IgD-negative memory B cell (primary cell): ENCODE measurements around the gene C2CD4C. TPM values are rescaled to one million over a fixed set of nuclear protein-coding genes. Genes with fewer than 3 reads are reported as not detected.
A peak's percentile ranks its signal among the peaks of the same experiment; 100 is the strongest.

ENCODE experiments used
- H3K27ac Mint-ChIP-seq, 3 donors: one replicate each; pipeline ENCODE4 v1.8.0; 2020 to 2022; ENCODE audit warnings: mild to moderate bottlenecking in 3 of 3, mixed read lengths in 3 of 3, moderate library complexity in 1 of 3
- H3K27me3 Mint-ChIP-seq: one replicate; pipeline ENCODE4 v1.8.0; 2021; ENCODE audit warnings: mixed read lengths
- H3K36me3 Mint-ChIP-seq: one replicate; pipeline ENCODE4 v1.8.0; 2020; ENCODE audit warnings: mild to moderate bottlenecking, mixed read lengths
- H3K4me1 Mint-ChIP-seq, 3 donors: one replicate each; pipeline ENCODE4 v1.8.0; 2020 to 2022; ENCODE audit warnings: mixed read lengths in 3 of 3, mild to moderate bottlenecking in 1 of 3
- H3K4me3 Mint-ChIP-seq, 4 donors: one replicate each; pipeline ENCODE4 v1.8.0; 2020 to 2022; ENCODE audit warnings: mild to moderate bottlenecking in 4 of 4, mixed read lengths in 4 of 4, moderate library complexity in 3 of 4
- H3K9me3 Mint-ChIP-seq, 3 donors: one replicate each; pipeline ENCODE4 v1.8.0; 2020 to 2021; ENCODE audit warnings: mixed read lengths in 3 of 3, mild to moderate bottlenecking in 1 of 3
- polyA plus RNA-seq: library from polyadenylated mRNA; unstranded; fragments of 300-500 nt; fragmentation: Illumina TruSeq; gene quantifications from one replicate; pipeline ENCODE4 v1.2.3, GENCODE V29; 2021

The C2CD4C gene
- polyA plus RNA-seq, 1 donor from 2014 or later: not detected

DNA sequence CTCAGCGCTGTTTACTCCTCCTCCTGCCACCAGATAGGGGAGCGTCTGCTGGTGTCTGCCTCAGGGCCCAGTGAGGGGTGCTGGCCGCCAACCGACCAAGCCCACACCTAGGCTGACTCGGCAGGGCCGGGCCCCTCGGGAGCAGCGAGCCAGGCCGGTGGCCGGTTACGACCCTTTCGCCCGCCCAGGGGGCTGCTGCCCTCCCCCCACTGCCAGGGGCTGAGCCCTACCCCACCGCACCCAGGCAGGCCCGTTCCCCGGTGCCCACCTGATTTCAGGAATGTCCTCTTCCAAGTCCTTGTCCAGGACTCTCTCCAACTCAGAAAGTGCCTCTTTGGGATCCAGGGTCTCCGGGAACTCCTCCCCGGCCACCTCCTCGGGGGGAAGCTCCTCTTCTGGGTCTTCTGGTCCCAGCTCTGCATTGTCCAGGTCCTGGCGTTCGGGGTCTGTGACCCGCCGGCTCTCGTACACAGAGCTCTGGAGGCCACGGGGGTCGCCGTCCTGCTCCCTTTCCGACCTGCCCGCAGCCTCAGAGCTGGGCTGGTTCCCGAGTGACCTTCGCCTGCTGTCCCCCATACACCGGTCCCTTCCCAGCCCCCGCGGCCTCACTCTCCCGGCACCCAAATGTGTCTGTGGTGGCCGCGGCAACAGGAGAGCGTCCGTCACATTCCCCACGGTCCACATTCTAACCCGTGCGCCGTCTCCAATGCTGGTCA is 33.4 kb downstream of the C2CD4C start:
- peaks cover 9% of the 10 kb centered on the region for H3K27me3 Mint-ChIP-seq
- H3K27ac Mint-ChIP-seq: no peak overlapping the region
- H3K4me1 Mint-ChIP-seq: no peaks in the 10 kb centered on the region
- no peak overlapping the region for H3K4me3 Mint-ChIP-seq
- peaks cover 0 to 2% (median 0%) of the 10 kb centered on the region in 3 donors for H3K9me3 Mint-ChIP-seq
- no peaks in the 10 kb centered on the region for H3K36me3 Mint-ChIP-seq

DNA sequence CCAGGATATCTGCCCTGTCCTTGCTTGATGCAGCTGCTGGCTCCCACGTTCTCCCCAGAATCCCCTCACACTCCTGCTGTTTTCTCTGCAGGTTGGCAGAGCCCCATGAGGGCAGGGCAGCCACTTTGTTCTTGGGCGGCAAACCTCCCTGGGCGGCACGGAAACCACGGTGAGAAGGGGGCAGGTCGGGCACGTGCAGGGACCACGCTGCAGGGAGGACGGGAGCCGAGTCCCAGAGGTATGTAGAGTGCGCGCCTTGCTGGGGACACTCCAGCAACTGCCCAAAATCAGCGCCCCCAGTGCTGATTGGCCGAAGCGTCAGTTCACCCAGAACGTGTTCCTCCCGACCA is 34.1 kb downstream of the C2CD4C start:
- H3K4me1 Mint-ChIP-seq: no peaks in the 10 kb centered on the region
- no peaks in the 10 kb centered on the region for H3K9me3 Mint-ChIP-seq
- H3K27me3 Mint-ChIP-seq: peaks cover 11% of the 10 kb centered on the region
- H3K4me3 Mint-ChIP-seq: no peak overlapping the region
- no peak overlapping the region for H3K27ac Mint-ChIP-seq
- no peaks in the 10 kb centered on the region for H3K36me3 Mint-ChIP-seq

DNA sequence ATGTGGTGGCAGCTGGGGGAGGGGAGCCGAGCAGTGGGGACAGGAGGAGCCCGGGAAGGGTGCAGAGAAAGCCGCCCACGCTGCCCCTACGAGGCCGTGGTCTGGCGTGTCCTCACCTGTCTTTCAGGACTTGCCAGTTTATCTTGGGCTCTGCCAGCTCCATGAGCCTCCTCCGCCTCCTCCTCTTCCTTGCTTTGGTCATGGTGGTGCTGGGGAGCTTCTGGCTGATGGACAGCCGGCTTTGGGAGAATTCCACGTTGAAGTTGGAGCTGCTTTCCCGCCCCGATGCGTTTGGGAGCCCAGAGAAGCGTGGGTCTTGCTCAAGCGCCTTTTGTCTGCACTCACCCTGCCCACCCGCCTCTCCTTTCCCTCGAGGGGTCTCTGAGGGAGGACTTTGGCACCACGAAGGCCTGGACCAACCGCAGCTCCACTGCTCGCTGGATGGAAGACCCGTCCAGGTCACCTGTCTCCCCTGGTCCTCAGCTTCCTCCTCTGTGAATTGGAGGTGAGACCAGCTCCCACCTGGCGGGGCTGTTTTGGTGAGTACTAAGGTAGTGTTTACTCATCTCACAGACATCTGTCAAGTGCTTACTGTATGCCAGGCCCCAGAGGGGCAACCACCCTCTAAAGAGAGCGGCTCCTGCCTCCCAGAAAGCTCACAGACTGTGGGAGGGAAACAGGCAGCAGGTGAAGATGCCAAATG is 34.6 kb downstream of the C2CD4C start:
- Mint-ChIP-seq H3K27ac (no peak overlapping the region), H3K36me3 (no peaks in the 10 kb centered on the region), H3K27me3 (peaks cover 11% of the 10 kb centered on the region), H3K4me1 (no peaks in the 10 kb centered on the region), H3K9me3 (no peaks in the 10 kb centered on the region), H3K4me3 (no peak overlapping the region)

DNA sequence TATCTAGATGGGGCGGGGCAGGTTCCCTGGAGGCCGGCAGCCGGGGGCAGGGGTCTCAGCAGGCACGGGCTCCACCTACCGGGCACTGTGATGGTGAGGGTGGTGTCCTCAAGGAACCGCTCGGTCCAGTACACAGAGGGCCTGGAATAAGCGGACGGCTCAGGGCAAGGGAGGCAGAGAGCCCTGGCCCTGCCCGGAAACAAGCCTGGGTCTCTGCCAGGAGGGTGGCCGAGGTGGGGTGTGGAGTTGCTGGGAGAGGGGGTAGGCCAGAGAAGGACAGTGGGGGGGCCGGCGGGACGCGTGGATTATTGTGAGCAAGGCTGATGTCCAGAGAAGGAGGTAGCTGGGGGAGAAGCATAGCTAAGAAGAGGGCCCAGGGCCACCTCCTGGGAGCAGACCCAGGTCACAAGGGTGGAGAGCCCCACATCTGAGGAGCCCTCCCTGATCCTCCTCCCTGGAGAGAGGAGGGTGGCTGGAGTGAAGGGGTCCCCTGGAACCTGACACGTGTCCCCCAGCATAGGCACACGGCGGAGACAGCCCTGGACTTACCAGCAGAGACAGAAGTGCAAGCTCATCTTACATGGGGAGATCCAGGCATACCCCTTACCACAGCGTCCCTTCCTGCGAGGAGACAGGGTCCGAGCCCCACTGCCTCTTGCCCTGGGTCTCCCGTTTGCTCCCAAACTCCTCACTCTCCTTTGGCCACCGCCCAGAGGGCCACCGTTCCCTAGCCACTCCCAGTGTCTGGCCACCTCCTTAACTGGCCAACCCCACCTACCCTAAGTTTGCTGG is 35.4 kb downstream of the C2CD4C start:
- H3K4me1 Mint-ChIP-seq: no peaks in the 10 kb centered on the region
- no peak overlapping the region for H3K4me3 Mint-ChIP-seq
- no peak overlapping the region for H3K27ac Mint-ChIP-seq
- H3K36me3 Mint-ChIP-seq: no peaks in the 10 kb centered on the region
- no peaks in the 10 kb centered on the region for H3K9me3 Mint-ChIP-seq
- H3K27me3 Mint-ChIP-seq: peaks cover 11% of the 10 kb centered on the region

DNA sequence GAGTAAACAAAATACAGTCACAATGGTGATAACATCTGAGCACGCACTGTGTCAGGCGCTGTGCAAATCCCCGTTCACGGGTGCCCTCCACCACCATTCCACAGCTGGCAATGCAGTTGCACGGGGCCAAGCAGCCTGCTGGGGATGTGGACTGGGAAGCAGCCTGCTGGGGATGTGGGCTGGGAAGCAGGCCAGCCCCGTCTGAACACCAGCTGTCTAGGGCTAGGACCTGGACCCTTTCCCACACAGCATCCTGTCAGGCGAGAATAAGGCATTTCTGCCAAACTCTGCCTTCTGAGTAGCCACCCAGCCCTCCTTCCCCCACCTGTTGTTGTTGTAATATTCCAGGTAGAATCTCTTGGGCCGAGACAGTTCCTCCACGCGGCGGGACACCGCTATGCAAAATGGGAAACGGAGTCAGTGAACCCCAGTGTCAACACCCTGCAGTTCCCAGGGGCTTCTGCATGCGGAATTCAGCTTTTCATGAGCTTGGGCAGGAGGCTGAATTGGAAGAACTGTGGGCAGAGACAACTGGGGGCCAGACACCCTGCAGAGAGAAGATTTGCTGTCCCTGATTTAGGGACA is 36.5 kb downstream of the C2CD4C start:
- Mint-ChIP-seq H3K27me3 (peaks cover 11% of the 10 kb centered on the region), H3K36me3 (no peaks in the 10 kb centered on the region)

DNA sequence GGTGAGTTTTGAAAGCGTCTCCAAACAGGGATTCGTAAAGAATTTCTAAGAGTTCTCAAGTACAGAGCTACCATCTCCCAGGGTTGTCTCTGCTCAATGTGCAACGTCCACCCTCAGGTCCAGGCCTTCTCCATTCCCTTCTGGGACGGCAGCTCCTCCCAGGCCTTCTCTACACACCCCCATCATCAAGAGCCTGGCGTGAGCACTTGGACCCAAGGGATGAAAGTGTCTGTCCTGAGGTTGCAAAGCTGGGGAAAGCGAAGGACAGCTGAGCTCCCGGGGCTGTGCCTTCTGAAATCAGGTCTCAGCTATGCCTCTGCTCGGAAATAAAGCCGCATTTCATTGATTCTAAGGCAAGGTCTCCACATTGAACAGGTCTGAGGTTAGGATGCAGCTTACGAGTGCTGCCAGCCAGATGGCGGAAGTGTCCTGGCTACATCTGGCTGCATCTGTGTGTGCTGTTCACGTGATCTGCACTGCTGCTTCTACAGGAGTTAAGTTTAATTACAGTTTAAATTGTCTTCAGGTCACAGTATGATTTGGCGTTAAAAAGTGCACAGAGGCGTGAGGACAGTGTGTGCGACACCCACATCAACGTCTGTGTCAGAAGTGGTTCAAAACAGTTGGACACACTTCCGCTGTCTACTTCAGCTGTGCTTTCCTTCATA is 37.3 kb downstream of the C2CD4C start:
- Mint-ChIP-seq H3K4me1 (no peaks in the 10 kb centered on the region), H3K36me3 (no peaks in the 10 kb centered on the region), H3K9me3 (no peaks in the 10 kb centered on the region), H3K27me3 (peaks cover 13% of the 10 kb centered on the region), H3K27ac (peak overlapping the region in 1 of 3 donors; percentile 23), H3K4me3 (no peak overlapping the region)

More for the DNA sequence above, 36.5 kb downstream of the C2CD4C start:
- H3K9me3 Mint-ChIP-seq: no peaks in the 10 kb centered on the region
- no peak overlapping the region for H3K27ac Mint-ChIP-seq
- no peaks in the 10 kb centered on the region for H3K4me1 Mint-ChIP-seq
- H3K4me3 Mint-ChIP-seq: no peak overlapping the region

DNA sequence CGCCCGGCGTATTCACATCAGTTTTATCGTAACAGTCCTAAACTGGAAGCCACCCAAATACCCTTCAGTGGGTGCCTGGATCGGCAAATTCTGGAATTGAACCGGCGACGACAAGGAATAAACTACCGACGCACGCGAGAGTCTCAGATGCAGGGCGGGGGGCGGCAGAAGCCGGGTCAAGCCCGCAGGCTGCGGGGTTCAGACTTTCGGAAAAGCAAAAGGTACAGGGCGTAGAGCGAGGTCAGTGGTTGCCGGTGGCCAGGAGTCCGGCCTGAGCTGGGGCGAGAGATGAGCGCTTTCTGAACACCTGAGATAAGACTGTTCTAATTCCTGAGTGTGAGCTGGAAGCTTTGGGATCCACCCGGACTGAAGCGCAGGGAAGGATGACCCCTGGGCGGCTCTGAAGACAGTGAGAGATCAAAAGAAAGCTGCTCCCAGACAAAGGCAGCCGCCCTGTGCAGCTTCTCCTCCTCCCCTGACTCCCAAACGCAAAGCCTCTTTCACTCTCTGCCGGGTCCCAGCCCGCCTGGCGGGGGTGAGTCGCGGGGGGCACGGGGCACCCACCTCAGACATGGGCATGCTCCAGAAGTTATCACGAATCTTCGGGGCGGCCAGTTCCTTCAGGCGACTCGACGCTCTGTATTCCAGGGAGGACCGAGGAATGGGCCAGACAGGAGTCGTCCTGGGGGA is 38.2 kb downstream of the C2CD4C start:
- Mint-ChIP-seq H3K4me3 (no peak overlapping the region), H3K9me3 (no peaks in the 10 kb centered on the region), H3K4me1 (no peaks in the 10 kb centered on the region), H3K36me3 (no peaks in the 10 kb centered on the region), H3K27me3 (peaks cover 11% of the 10 kb centered on the region), H3K27ac (no peak overlapping the region)

DNA sequence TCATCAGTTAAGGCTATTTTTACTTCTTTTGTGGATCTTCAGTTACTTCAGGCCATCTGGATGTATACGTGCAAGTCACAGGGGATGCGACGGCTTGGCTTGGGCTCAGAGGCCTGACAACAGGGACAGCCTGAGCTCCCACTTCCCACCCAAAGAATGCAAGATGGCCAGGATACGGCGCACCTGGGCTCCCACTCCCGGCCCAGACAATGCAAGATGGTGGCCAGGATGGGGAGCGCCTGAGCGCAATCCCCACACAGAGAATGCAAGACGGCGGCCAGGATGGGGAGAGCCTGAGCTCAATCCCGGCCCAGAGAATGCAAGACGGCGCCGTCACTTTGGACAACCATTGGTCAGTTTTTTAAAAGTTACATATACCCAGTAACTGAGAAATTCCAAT is 39.1 kb downstream of the C2CD4C start:
- no peaks in the 10 kb centered on the region for H3K9me3 Mint-ChIP-seq
- no peaks in the 10 kb centered on the region for H3K36me3 Mint-ChIP-seq
- no peaks in the 10 kb centered on the region for H3K4me1 Mint-ChIP-seq
- peaks cover 8% of the 10 kb centered on the region for H3K27me3 Mint-ChIP-seq
- H3K27ac Mint-ChIP-seq: no peak overlapping the region
- H3K4me3 Mint-ChIP-seq: no peak overlapping the region

DNA sequence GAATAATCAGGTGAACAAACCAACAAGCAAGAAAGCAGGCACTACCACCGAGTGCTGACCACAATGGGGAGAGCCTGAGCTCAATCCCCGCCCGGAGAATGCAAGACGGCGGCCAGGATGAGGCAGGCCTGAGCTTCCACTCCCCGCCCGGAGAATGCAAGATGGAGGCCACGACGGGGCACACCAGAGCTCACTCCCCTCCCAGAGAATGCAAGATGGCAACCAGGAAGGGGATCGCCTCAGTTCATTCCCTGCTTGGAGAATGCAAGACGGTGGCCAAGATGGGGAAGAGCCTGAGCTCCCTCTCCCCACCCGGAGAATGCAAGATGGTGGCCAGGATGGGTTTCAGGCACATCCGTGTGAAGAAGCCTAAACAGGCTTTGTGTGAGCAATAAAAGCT is 39.7 kb downstream of the C2CD4C start:
- Mint-ChIP-seq H3K27ac (peak overlapping the region in 1 of 3 donors; percentile 31), H3K4me3 (no peak overlapping the region), H3K36me3 (no peaks in the 10 kb centered on the region), H3K4me1 (no peaks in the 10 kb centered on the region), H3K9me3 (no peaks in the 10 kb centered on the region), H3K27me3 (peaks cover 7% of the 10 kb centered on the region)

DNA sequence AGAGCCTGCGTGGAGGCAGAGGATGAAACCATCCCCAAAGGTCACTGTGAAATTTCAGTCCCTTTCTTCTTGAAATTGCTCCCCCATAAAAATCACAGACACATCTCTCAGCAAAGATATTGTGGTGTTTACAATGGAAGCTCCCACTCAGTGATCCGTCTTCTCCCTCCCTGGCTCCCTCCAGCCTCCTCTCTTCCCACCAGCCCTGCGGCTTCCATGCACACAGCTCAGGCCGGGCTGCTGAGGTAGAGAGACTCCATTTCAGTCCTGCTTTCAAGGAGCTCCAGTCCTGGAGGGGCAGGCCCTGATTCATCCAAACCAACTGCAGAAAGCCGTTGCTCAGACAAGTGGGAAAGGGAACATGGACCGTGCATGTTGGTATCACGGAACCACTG is 40.3 kb downstream of the C2CD4C start:
- Mint-ChIP-seq H3K36me3 (no peaks in the 10 kb centered on the region), H3K4me3 (no peak overlapping the region), H3K9me3 (no peaks in the 10 kb centered on the region), H3K27me3 (peaks cover 4% of the 10 kb centered on the region), H3K4me1 (no peaks in the 10 kb centered on the region), H3K27ac (no peak overlapping the region)

DNA sequence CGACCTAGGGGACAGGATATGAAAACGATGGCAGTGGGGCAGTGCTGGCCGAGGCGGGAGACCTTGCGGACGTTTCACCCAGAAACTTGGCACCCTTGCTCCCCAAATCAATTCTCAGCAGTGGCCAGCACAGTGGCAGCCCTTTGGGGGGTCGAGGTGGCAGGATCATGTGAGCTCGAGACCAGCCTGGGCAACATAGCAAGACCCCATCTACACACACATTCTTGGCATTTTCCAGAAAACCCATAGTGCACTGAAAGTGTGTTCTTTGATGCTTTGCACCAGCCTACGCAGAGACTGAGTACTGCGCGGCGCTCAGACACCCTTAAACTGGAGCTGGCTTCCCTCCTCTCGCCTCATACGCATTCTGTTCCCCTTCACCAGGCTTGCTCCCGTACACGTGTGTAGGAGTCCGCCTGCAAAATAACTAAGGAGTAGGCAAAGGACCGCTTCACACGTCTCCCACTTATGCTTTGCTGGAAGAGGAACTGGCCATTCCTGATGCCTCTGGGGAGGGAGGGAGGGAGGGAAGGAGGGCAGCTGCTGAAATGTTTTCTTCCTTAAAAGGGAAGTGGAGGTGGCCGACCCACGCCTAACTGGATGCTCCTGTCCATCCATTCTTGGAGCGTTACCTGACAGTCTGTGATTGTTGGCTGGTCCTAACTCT is 40.9 kb downstream of the C2CD4C start:
- H3K4me1 Mint-ChIP-seq: no peaks in the 10 kb centered on the region
- no peak overlapping the region for H3K27ac Mint-ChIP-seq
- H3K36me3 Mint-ChIP-seq: no peaks in the 10 kb centered on the region
- no peak overlapping the region for H3K4me3 Mint-ChIP-seq
- H3K27me3 Mint-ChIP-seq: peaks cover 4% of the 10 kb centered on the region
- no peaks in the 10 kb centered on the region for H3K9me3 Mint-ChIP-seq

DNA sequence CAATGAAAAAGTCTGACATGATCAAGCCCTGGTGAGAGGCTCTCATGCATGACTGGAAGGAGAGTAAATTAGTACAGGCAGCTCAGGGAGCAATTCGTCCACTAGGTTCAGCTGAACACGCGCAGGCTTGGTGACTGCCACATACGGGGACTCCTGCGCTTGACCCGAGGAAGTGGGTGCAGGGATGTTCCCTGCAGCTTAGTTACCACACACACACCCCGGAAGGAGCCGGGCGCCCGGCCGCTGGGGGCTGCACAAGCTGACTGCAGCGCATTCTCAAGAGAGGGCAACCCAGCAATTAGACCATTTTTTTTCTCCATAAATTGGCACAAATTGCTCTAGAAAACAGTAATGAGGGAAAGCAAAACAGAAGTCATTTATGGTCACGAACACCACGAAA is 41.4 kb downstream of the C2CD4C start:
- Mint-ChIP-seq H3K9me3 (peaks cover 0 to 1% (median 0%) of the 10 kb centered on the region in 3 donors), H3K27me3 (peaks cover 6% of the 10 kb centered on the region), H3K36me3 (no peaks in the 10 kb centered on the region), H3K4me3 (no peak overlapping the region), H3K27ac (no peak overlapping the region), H3K4me1 (no peaks in the 10 kb centered on the region)

DNA sequence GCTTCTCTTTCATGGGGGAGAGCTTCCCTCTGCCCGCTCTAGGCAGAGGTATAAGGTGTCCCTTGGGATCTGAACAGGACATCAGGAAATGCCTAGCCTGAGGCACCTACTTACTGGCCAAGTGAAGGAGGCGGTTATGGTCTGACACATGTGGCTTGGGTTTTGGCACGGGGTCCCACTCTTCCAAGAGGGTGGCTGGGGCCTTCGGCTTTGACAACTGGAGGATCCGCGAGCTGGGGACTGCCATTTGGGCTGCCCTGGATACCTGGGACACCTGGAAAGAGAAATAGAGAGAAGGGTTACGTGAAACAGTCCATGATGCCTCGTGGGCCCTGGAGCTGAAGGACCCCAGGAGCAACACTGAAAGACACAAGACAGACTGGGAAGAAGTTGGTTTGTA is 42.0 kb downstream of the C2CD4C start:
- Mint-ChIP-seq H3K9me3 (peaks cover 0 to 1% (median 0%) of the 10 kb centered on the region in 3 donors), H3K36me3 (no peaks in the 10 kb centered on the region), H3K4me3 (no peak overlapping the region), H3K4me1 (no peaks in the 10 kb centered on the region), H3K27me3 (peaks cover 9% of the 10 kb centered on the region), H3K27ac (no peak overlapping the region)

DNA sequence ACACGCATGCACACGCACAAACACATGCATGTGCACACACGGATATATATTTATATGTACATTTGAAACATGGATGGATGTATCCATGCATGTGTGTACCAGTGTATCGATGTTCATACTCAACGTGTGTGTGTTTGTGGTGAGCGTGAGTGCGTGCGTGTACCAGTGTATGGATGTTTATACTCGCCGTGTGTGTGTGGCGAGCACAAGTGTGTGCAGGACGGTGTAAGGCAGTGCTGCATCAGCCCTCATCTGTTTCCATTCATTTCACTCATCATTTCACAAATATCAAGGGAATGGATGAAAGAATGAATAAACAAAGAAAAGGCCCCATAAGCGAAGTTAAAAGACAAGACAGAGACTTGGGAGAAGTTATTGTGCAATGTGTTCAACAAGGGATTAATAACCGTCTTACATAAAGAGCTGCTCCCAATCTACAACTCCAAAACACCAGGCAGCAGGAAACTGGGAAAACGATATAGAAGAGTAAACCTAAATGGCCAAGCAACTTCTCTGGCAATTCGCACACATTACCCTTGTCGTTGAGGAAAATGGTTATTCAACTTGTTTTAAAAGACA is 42.7 kb downstream of the C2CD4C start:
- Mint-ChIP-seq H3K4me3 (no peak overlapping the region), H3K27ac (no peak overlapping the region), H3K4me1 (no peaks in the 10 kb centered on the region), H3K27me3 (peaks cover 9% of the 10 kb centered on the region), H3K36me3 (no peaks in the 10 kb centered on the region), H3K9me3 (peaks cover 0 to 1% (median 0%) of the 10 kb centered on the region in 3 donors)
